HG02943 (cell line): Measurements from ENCODE around the gene GPR39.
"Not testable (repeated sequence)": the region's sequence is repeated elsewhere in the genome, so short reads cannot be mapped to it uniquely, and the experiment has no call there.

Source experiments
- ATAC-seq: cut with Tn5 transposase; IDR thresholded peaks from one replicate; pipeline ENCODE4 v1.9.1; 2021; ENCODE audit warnings: mild to moderate bottlenecking, low read depth, moderate library complexity; ENCODE audit not compliant: unreplicated experiment

The GPR39 gene

GRCh38 chr2:132416723-132417395, at the start of gene GPR39:
GPR39 (plus strand) TSS chr2:132416805.
- no peak for ATAC-seq

- no peak for ATAC-seq
These were observed 48.4 kb upstream of the GPR39 start for GRCh38 chr2:132368191-132368590.

GRCh38 chr2:132372276-132372675, 44.3 kb upstream of the GPR39 start:
- no peak for ATAC-seq

- no peak for ATAC-seq
These were observed 43.0 kb upstream of the GPR39 start for GRCh38 chr2:132373391-132374135.

- ATAC-seq: no peak
These were observed 42.5 kb upstream of the GPR39 start for GRCh38 chr2:132374151-132374550.

GRCh38 chr2:132374551-132374950, 42.1 kb upstream of the GPR39 start:
- ATAC-seq: no peak

- no peak for ATAC-seq
These were observed 41.6 kb upstream of the GPR39 start for GRCh38 chr2:132374961-132375360.

- no peak for ATAC-seq
These were observed 35.2 kb upstream of the GPR39 start for GRCh38 chr2:132381376-132381775.

GRCh38 chr2:132383956-132384355, 32.6 kb upstream of the GPR39 start:
- ATAC-seq: no peak

GRCh38 chr2:132384491-132385151, 32.0 kb upstream of the GPR39 start:
- ATAC-seq: no peak

GRCh38 chr2:132387126-132387525, 29.5 kb upstream of the GPR39 start:
- no peak for ATAC-seq

- no peak for ATAC-seq
These were observed 26.5 kb upstream of the GPR39 start for GRCh38 chr2:132390076-132390475.

GRCh38 chr2:132391378-132391777, 25.2 kb upstream of the GPR39 start:
- no peak for ATAC-seq

- no peak for ATAC-seq
These were observed 24.4 kb upstream of the GPR39 start for GRCh38 chr2:132392221-132392620.

GRCh38 chr2:132392879-132393278, 23.7 kb upstream of the GPR39 start:
- ATAC-seq: no peak

- ATAC-seq: not testable (repeated sequence)
These were observed 19.6 kb upstream of the GPR39 start for GRCh38 chr2:132397042-132397441.

- ATAC-seq: no peak
These were observed 16.3 kb upstream of the GPR39 start for GRCh38 chr2:132400169-132400900.

- ATAC-seq: no peak
These were observed 15.7 kb upstream of the GPR39 start for GRCh38 chr2:132400901-132401240.

- no peak for ATAC-seq
These were observed 15.3 kb upstream of the GPR39 start for GRCh38 chr2:132401326-132401725.

GRCh38 chr2:132403146-132403545, 13.5 kb upstream of the GPR39 start:
- ATAC-seq: no peak

GRCh38 chr2:132404056-132404455, 12.5 kb upstream of the GPR39 start:
- no peak for ATAC-seq
